ENCODE measurements around the gene SLC32A1. TPM values are rescaled to one million over a fixed set of nuclear protein-coding genes. Genes with fewer than 3 reads are reported as not detected.
A peak's percentile ranks its signal among the peaks of the same experiment; 100 is the strongest.

SLC32A1 gene
- total and polyA plus RNA-seq, 2 of the 13 experiments (the other 11 are each of a cell fraction or from before 2014, with no cell fraction given) = not detected

DNA sequence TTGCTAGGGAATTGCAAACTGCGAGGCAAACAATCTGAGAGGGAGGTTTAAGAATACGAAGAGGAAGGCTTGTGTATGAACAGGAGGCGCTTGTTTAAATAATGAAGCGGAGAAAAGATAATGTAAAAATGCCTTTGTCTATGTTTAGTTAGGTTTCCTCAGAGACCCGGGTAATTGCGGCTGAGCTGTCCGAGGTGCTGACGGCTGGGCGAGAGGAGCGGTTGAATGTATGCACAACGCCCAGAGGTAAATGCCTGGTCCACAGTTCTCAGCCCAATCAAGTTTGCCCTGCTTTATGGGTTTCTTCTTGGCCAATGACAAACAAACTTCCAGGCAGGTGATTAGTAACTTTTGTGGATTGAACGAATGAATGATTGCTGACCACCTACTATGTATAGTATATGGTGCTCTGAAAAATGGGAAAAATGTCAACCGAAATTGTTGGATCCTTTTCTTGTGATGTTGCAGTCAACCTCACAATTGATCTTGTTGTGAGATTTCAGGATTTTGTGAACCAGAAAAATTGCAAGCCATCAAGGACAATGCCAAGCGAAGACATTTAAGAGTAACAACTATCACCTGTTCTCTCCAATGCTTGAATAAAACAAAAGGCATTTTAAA, 38.3 kb upstream of the SLC32A1 start (continued):
- TF ChIP-seq HNF4G (IDR thresholded peaks at IDR 0.05; ENCODE audit: borderline replicate concordance, low read depth, low read length) (no peak), HNF4G (CRISPR knock-in tag; IDR thresholded peaks at IDR 0.05; ENCODE audit: borderline replicate concordance, low read depth) (no peak), HDAC1 (CRISPR knock-in tag; IDR thresholded peaks at IDR 0.05) (peak; percentile 67), MAFF (IDR thresholded peaks at IDR 0.05; ENCODE audit: low read depth, low read length) (no peak), SMARCE1 (IDR thresholded peaks at IDR 0.05; ENCODE audit: borderline replicate concordance) (no peak), SYNCRIP (IDR thresholded peaks at IDR 0.05; ENCODE audit: insufficient read depth, low read depth, low read length) (no peak), ZSCAN29 (CRISPR knock-in tag; conservative IDR thresholded peaks at IDR 0.05) (peak; percentile 80), ZNF672 (CRISPR knock-in tag; IDR thresholded peaks at IDR 0.05) (no peak), CENPT (CRISPR knock-in tag; IDR thresholded peaks at IDR 0.05; ENCODE audit: low read depth) (0 out of 2 replicates have a peak, but pooled peaks have one; percentile 77), RBM39 (IDR thresholded peaks at IDR 0.05; ENCODE audit: low read depth, low read length, poor library complexity, severe bottlenecking) (no peak), RARG (CRISPR knock-in tag; IDR thresholded peaks at IDR 0.05; ENCODE audit: low read depth) (peak; percentile 97; the same call in 1 of the 2 replicates)
- TF ChIP-seq, protein P1, sequence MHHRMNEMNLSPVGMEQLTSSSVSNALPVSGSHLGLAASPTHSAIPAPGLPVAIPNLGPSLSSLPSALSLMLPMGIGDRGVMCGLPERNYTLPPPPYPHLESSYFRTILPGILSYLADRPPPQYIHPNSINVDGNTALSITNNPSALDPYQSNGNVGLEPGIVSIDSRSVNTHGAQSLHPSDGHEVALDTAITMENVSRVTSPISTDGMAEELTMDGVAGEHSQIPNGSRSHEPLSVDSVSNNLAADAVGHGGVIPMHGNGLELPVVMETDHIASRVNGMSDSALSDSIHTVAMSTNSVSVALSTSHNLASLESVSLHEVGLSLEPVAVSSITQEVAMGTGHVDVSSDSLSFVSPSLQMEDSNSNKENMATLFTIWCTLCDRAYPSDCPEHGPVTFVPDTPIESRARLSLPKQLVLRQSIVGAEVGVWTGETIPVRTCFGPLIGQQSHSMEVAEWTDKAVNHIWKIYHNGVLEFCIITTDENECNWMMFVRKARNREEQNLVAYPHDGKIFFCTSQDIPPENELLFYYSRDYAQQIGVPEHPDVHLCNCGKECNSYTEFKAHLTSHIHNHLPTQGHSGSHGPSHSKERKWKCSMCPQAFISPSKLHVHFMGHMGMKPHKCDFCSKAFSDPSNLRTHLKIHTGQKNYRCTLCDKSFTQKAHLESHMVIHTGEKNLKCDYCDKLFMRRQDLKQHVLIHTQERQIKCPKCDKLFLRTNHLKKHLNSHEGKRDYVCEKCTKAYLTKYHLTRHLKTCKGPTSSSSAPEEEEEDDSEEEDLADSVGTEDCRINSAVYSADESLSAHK (CRISPR knock-in tag; IDR thresholded peaks at IDR 0.05; ENCODE audit: borderline replicate concordance) = peak; percentile 93; the same call in 1 of the 2 replicates
- TF ChIP-seq, protein P2, sequence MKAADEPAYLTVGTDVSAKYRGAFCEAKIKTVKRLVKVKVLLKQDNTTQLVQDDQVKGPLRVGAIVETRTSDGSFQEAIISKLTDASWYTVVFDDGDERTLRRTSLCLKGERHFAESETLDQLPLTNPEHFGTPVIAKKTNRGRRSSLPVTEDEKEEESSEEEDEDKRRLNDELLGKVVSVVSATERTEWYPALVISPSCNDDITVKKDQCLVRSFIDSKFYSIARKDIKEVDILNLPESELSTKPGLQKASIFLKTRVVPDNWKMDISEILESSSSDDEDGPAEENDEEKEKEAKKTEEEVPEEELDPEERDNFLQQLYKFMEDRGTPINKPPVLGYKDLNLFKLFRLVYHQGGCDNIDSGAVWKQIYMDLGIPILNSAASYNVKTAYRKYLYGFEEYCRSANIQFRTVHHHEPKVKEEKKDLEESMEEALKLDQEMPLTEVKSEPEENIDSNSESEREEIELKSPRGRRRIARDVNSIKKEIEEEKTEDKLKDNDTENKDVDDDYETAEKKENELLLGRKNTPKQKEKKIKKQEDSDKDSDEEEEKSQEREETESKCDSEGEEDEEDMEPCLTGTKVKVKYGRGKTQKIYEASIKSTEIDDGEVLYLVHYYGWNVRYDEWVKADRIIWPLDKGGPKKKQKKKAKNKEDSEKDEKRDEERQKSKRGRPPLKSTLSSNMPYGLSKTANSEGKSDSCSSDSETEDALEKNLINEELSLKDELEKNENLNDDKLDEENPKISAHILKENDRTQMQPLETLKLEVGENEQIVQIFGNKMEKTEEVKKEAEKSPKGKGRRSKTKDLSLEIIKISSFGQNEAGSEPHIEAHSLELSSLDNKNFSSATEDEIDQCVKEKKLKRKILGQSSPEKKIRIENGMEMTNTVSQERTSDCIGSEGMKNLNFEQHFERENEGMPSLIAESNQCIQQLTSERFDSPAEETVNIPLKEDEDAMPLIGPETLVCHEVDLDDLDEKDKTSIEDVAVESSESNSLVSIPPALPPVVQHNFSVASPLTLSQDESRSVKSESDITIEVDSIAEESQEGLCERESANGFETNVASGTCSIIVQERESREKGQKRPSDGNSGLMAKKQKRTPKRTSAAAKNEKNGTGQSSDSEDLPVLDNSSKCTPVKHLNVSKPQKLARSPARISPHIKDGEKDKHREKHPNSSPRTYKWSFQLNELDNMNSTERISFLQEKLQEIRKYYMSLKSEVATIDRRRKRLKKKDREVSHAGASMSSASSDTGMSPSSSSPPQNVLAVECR (CRISPR knock-in tag; IDR thresholded peaks at IDR 0.05; ENCODE audit: borderline replicate concordance) = peak; percentile 60; the same call in 1 of the 2 replicates
- TF ChIP-seq, protein P3, sequence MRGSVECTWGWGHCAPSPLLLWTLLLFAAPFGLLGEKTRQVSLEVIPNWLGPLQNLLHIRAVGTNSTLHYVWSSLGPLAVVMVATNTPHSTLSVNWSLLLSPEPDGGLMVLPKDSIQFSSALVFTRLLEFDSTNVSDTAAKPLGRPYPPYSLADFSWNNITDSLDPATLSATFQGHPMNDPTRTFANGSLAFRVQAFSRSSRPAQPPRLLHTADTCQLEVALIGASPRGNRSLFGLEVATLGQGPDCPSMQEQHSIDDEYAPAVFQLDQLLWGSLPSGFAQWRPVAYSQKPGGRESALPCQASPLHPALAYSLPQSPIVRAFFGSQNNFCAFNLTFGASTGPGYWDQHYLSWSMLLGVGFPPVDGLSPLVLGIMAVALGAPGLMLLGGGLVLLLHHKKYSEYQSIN (CRISPR knock-in tag; IDR thresholded peaks at IDR 0.05; ENCODE audit: borderline replicate concordance) = peak; percentile 87; the same call in 1 of the 2 replicates
- TF ChIP-seq, protein P4, sequence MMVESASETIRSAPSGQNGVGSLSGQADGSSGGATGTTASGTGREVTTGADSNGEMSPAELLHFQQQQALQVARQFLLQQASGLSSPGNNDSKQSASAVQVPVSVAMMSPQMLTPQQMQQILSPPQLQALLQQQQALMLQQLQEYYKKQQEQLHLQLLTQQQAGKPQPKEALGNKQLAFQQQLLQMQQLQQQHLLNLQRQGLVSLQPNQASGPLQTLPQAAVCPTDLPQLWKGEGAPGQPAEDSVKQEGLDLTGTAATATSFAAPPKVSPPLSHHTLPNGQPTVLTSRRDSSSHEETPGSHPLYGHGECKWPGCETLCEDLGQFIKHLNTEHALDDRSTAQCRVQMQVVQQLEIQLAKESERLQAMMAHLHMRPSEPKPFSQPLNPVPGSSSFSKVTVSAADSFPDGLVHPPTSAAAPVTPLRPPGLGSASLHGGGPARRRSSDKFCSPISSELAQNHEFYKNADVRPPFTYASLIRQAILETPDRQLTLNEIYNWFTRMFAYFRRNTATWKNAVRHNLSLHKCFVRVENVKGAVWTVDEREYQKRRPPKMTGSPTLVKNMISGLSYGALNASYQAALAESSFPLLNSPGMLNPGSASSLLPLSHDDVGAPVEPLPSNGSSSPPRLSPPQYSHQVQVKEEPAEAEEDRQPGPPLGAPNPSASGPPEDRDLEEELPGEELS (CRISPR knock-in tag; IDR thresholded peaks at IDR 0.05) = peak; percentile 76
